ENCODE measurements around the gene ACSBG1. TPM values are rescaled to one million over a fixed set of nuclear protein-coding genes. Genes with fewer than 3 reads are reported as not detected.
A peak's percentile ranks its signal among the peaks of the same experiment; 100 is the strongest.

Gene ACSBG1
- total and polyA plus RNA-seq, 10 of the 15 experiments (the other 5 are each of a cell fraction or from before 2014, with no cell fraction given), result 0.11 to 0.75 (median 0.42) TPM

DNA sequence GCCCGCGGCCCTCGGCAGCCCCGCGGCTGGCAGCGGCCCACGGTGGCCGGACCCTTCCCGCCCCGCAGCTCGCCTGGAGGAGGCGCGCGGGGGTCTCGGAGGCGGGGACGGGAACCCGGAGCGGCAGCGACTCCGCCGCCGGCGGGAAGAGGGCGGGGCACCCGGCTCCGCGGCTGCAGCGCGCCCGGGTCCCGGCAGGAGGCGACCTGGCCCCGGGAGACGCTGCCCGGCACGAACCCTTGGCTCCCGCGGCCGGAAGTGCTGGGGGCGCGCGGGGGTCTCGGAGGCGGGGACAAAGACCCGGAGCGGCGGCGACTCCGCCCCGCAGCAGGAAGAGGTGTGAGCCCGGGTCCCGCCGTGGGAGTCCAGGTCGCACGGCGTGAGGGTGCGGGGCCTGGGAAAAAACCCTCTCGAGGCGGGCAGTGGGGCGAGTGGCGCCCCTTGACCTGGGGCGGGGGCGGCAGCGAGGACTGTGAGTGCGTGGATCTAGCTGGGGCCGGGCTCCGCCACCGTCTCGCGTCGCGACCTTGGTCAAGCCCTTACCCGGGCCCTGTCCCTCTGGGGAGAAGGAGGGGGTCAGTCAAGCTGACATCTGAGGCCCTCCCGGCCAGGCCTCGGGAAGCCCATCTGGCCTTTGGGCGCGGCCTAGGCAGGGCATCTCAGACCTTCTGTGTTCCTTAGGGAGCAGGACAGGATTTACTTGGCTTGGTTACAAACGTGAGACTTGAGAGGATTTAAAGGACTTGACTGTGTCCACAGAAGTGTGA is 102.9 kb downstream of the ACSBG1 start, which contains the start of gene CIB2 (continued):
- TF ChIP-seq, protein P1, sequence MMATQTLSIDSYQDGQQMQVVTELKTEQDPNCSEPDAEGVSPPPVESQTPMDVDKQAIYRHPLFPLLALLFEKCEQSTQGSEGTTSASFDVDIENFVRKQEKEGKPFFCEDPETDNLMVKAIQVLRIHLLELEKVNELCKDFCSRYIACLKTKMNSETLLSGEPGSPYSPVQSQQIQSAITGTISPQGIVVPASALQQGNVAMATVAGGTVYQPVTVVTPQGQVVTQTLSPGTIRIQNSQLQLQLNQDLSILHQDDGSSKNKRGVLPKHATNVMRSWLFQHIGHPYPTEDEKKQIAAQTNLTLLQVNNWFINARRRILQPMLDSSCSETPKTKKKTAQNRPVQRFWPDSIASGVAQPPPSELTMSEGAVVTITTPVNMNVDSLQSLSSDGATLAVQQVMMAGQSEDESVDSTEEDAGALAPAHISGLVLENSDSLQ (IDR thresholded peaks at IDR 0.05), result 0 out of 2 replicates have a peak, but pooled peaks have one; percentile 16
- no peak for TF ChIP-seq NBN (IDR thresholded peaks at IDR 0.05)
- TF ChIP-seq, protein P2, sequence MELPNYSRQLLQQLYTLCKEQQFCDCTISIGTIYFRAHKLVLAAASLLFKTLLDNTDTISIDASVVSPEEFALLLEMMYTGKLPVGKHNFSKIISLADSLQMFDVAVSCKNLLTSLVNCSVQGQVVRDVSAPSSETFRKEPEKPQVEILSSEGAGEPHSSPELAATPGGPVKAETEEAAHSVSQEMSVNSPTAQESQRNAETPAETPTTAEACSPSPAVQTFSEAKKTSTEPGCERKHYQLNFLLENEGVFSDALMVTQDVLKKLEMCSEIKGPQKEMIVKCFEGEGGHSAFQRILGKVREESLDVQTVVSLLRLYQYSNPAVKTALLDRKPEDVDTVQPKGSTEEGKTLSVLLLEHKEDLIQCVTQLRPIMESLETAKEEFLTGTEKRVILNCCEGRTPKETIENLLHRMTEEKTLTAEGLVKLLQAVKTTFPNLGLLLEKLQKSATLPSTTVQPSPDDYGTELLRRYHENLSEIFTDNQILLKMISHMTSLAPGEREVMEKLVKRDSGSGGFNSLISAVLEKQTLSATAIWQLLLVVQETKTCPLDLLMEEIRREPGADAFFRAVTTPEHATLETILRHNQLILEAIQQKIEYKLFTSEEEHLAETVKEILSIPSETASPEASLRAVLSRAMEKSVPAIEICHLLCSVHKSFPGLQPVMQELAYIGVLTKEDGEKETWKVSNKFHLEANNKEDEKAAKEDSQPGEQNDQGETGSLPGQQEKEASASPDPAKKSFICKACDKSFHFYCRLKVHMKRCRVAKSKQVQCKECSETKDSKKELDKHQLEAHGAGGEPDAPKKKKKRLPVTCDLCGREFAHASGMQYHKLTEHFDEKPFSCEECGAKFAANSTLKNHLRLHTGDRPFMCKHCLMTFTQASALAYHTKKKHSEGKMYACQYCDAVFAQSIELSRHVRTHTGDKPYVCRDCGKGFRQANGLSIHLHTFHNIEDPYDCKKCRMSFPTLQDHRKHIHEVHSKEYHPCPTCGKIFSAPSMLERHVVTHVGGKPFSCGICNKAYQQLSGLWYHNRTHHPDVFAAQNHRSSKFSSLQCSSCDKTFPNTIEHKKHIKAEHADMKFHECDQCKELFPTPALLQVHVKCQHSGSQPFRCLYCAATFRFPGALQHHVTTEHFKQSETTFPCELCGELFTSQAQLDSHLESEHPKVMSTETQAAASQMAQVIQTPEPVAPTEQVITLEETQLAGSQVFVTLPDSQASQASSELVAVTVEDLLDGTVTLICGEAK (IDR thresholded peaks at IDR 0.05; ENCODE audit: borderline replicate concordance), result no peak; the same call in none of the 2 replicates
- no peak for TF ChIP-seq SUPT20H (IDR thresholded peaks at IDR 0.05; ENCODE audit: borderline replicate concordance, control insufficient read depth, low read depth, low read length)
- no peak for TF ChIP-seq RCOR1 (conservative IDR thresholded peaks at IDR 0.05; ENCODE audit: low read depth, low read length)
- TF ChIP-seq MTA3 (IDR thresholded peaks at IDR 0.05; ENCODE audit: borderline replicate concordance, low read length), result no peak
- TF ChIP-seq, protein P3, sequence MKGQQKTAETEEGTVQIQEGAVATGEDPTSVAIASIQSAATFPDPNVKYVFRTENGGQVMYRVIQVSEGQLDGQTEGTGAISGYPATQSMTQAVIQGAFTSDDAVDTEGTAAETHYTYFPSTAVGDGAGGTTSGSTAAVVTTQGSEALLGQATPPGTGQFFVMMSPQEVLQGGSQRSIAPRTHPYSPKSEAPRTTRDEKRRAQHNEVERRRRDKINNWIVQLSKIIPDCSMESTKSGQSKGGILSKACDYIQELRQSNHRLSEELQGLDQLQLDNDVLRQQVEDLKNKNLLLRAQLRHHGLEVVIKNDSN (IDR thresholded peaks at IDR 0.05; ENCODE audit: borderline replicate concordance, extremely low read length, insufficient read depth, low read depth, low read length), result no peak
- TF ChIP-seq HDAC2 (IDR thresholded peaks at IDR 0.05), result no peak
- peak; percentile 80; the same call in 1 of the 2 replicates for TF ChIP-seq LARP7 (IDR thresholded peaks at IDR 0.05)
- peak; percentile 59; the same call in 1 of the 2 replicates for TF ChIP-seq ZNF217 (IDR thresholded peaks at IDR 0.05)
- peak; percentile 87 for TF ChIP-seq SMARCA5 (IDR thresholded peaks at IDR 0.05)
- TF ChIP-seq, protein P4, sequence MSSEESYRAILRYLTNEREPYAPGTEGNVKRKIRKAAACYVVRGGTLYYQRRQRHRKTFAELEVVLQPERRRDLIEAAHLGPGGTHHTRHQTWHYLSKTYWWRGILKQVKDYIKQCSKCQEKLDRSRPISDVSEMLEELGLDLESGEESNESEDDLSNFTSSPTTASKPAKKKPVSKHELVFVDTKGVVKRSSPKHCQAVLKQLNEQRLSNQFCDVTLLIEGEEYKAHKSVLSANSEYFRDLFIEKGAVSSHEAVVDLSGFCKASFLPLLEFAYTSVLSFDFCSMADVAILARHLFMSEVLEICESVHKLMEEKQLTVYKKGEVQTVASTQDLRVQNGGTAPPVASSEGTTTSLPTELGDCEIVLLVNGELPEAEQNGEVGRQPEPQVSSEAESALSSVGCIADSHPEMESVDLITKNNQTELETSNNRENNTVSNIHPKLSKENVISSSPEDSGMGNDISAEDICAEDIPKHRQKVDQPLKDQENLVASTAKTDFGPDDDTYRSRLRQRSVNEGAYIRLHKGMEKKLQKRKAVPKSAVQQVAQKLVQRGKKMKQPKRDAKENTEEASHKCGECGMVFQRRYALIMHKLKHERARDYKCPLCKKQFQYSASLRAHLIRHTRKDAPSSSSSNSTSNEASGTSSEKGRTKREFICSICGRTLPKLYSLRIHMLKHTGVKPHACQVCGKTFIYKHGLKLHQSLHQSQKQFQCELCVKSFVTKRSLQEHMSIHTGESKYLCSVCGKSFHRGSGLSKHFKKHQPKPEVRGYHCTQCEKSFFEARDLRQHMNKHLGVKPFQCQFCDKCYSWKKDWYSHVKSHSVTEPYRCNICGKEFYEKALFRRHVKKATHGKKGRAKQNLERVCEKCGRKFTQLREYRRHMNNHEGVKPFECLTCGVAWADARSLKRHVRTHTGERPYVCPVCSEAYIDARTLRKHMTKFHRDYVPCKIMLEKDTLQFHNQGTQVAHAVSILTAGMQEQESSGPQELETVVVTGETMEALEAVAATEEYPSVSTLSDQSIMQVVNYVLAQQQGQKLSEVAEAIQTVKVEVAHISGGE (CRISPR knock-in tag; IDR thresholded peaks at IDR 0.05), result no peak
- peak; percentile 41 for TF ChIP-seq KLF5 (IDR thresholded peaks at IDR 0.05; ENCODE audit: partially characterized antibody)
- no peak for TF ChIP-seq SRF (IDR thresholded peaks at IDR 0.05; ENCODE audit: low read depth in 2 of 2, low read length in 2 of 2)
- TF ChIP-seq, protein P5, sequence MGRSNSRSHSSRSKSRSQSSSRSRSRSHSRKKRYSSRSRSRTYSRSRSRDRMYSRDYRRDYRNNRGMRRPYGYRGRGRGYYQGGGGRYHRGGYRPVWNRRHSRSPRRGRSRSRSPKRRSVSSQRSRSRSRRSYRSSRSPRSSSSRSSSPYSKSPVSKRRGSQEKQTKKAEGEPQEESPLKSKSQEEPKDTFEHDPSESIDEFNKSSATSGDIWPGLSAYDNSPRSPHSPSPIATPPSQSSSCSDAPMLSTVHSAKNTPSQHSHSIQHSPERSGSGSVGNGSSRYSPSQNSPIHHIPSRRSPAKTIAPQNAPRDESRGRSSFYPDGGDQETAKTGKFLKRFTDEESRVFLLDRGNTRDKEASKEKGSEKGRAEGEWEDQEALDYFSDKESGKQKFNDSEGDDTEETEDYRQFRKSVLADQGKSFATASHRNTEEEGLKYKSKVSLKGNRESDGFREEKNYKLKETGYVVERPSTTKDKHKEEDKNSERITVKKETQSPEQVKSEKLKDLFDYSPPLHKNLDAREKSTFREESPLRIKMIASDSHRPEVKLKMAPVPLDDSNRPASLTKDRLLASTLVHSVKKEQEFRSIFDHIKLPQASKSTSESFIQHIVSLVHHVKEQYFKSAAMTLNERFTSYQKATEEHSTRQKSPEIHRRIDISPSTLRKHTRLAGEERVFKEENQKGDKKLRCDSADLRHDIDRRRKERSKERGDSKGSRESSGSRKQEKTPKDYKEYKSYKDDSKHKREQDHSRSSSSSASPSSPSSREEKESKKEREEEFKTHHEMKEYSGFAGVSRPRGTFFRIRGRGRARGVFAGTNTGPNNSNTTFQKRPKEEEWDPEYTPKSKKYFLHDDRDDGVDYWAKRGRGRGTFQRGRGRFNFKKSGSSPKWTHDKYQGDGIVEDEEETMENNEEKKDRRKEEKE (IDR thresholded peaks at IDR 0.05), result no peak
- TF ChIP-seq PAX8 (IDR thresholded peaks at IDR 0.05), result no peak

Data from GM12878 (cell line).